ENCODE data around the gene SERPINA6. TPM values are rescaled to one million over a fixed set of nuclear protein-coding genes. Genes with fewer than 3 reads are reported as not detected.

SERPINA6 gene
- total RNA-seq, 4 donors from 2014 or later = 0.48 to 0.82 (median 0.80) TPM; not detected in 1

- intact Hi-C loops (cut with DNase I; ENCODE audit: low total_unique reads) (no loop called here), in situ Hi-C loops (cut with MboI; ENCODE audit: low pct_ligation_motif_present in 1 of 4, low pct_unique_long_range_greater_than_20kb in 1 of 4, low sequenced_read_pairs in 3 of 4) (no loop called here)
- WGBS, 2 donors (ENCODE audit: low coverage in 1 of 2) = 72 to 100% methylated on average over 1 to 3 of the region's 3 CpGs
- H3K9me3 ChIP-seq = no peaks in the 10 kb centered on the region
- TF ChIP-seq CTCF (IDR thresholded peaks at IDR 0.05) = no peak
- no peak for TF ChIP-seq EP300 (IDR thresholded peaks at IDR 0.05; ENCODE audit: low read depth)
- TF ChIP-seq POLR2AphosphoS5 (IDR thresholded peaks at IDR 0.05) = no peak
- no peak for TF ChIP-seq POLR2A (IDR thresholded peaks at IDR 0.05)
- no peaks in the 10 kb centered on the region for H3K36me3 ChIP-seq
- DNase-seq = no peak
- H3K4me1 ChIP-seq = no peaks in the 10 kb centered on the region
- H3K27ac ChIP-seq = no peak overlapping the region
- H3K4me3 ChIP-seq = no peak overlapping the region
- H3K27me3 ChIP-seq = no peaks in the 10 kb centered on the region
These were observed 42.5 kb upstream of the SERPINA6 start for GRCh38 chr14:94365624-94366023.

GRCh38 chr14:94364964-94365363 lies 41.8 kb upstream of the SERPINA6 start:
- intact Hi-C loops (cut with DNase I; ENCODE audit: low total_unique reads) = no loop called here

GRCh38 chr14:94364037-94364436 lies 40.9 kb upstream of the SERPINA6 start:
- no peaks in the 10 kb centered on the region for H3K36me3 ChIP-seq
- in situ Hi-C loops (cut with MboI; ENCODE audit: low pct_ligation_motif_present in 1 of 4, low pct_unique_long_range_greater_than_20kb in 1 of 4, low sequenced_read_pairs in 3 of 4) (no loop called here), intact Hi-C loops (cut with DNase I; ENCODE audit: low total_unique reads) (no loop called here)
- H3K4me1 ChIP-seq = no peaks in the 10 kb centered on the region
- H3K4me3 ChIP-seq = no peak overlapping the region
- H3K27ac ChIP-seq = no peak overlapping the region
- no peak for DNase-seq
- 81% methylated on average over 3 of the region's 3 CpGs; no CpG with 5 or more reads in 1 of the 2 donors for WGBS, 2 donors (ENCODE audit: low coverage in 1 of 2)
- TF ChIP-seq CTCF (IDR thresholded peaks at IDR 0.05) (no peak), POLR2A (IDR thresholded peaks at IDR 0.05) (no peak), EP300 (IDR thresholded peaks at IDR 0.05; ENCODE audit: low read depth) (no peak), POLR2AphosphoS5 (IDR thresholded peaks at IDR 0.05) (no peak)
- H3K9me3 ChIP-seq = no peaks in the 10 kb centered on the region
- no peaks in the 10 kb centered on the region for H3K27me3 ChIP-seq

More at GRCh38 chr14:94364964-94365363, 41.8 kb upstream of the SERPINA6 start:
- WGBS, 2 donors (ENCODE audit: low coverage in 1 of 2) = 40 to 72% methylated on average over 1 to 4 of the region's 5 CpGs
- no peaks in the 10 kb centered on the region for H3K9me3 ChIP-seq
- no peaks in the 10 kb centered on the region for H3K4me1 ChIP-seq
- no peak overlapping the region for H3K4me3 ChIP-seq
- in situ Hi-C loops (cut with MboI; ENCODE audit: low pct_ligation_motif_present in 1 of 4, low pct_unique_long_range_greater_than_20kb in 1 of 4, low sequenced_read_pairs in 3 of 4) = no loop called here
- H3K27ac ChIP-seq = no peak overlapping the region
- H3K27me3 ChIP-seq = no peaks in the 10 kb centered on the region
- no peaks in the 10 kb centered on the region for H3K36me3 ChIP-seq
- no peak for DNase-seq
- no peak for TF ChIP-seq EP300 (IDR thresholded peaks at IDR 0.05; ENCODE audit: low read depth)
- TF ChIP-seq POLR2AphosphoS5 (IDR thresholded peaks at IDR 0.05) = no peak
- no peak for TF ChIP-seq CTCF (IDR thresholded peaks at IDR 0.05)
- TF ChIP-seq POLR2A (IDR thresholded peaks at IDR 0.05) = no peak

- in situ Hi-C loops (cut with MboI; ENCODE audit: low pct_ligation_motif_present in 1 of 4, low pct_unique_long_range_greater_than_20kb in 1 of 4, low sequenced_read_pairs in 3 of 4) = no loop called here
- DNase-seq = no peak
- Histone ChIP-seq H3K27me3 (no peaks in the 10 kb centered on the region), H3K4me3 (no peak overlapping the region), H3K27ac (no peak overlapping the region), H3K36me3 (no peaks in the 10 kb centered on the region), H3K9me3 (no peaks in the 10 kb centered on the region), H3K4me1 (no peaks in the 10 kb centered on the region)
- TF ChIP-seq POLR2AphosphoS5 (IDR thresholded peaks at IDR 0.05) = no peak
- no peak for TF ChIP-seq EP300 (IDR thresholded peaks at IDR 0.05; ENCODE audit: low read depth)
- no peak for TF ChIP-seq POLR2A (IDR thresholded peaks at IDR 0.05)
- no peak for TF ChIP-seq CTCF (IDR thresholded peaks at IDR 0.05)
- WGBS, 2 donors (ENCODE audit: low coverage in 1 of 2) = 77% methylated on average over 12 of the region's 12 CpGs; no CpG with 5 or more reads in 1 of the 2 donors
- intact Hi-C loops (cut with DNase I; ENCODE audit: low total_unique reads) = loop anchor here (1.0 kb wide), 1 partner anchor 15 kb away; no protein-coding TSS in a partner anchor
These were observed 40.1 kb upstream of the SERPINA6 start for GRCh38 chr14:94363151-94363624.
